HFF-Myc (cell line): ENCODE results near the gene NR3C1.

ENCODE experiments used
- DNase-seq: peaks from one replicate; pipeline ENCODE4 v3.0.0-alpha.2; 2011; ENCODE audit warnings: low read depth; ENCODE audit errors: extremely low read depth
- H3K4me3 ChIP-seq: replicated peaks from 2 replicates; pipeline ENCODE4 v1.5.1; 2011; ENCODE audit warnings: low read depth, mild to moderate bottlenecking, control low read depth, low read length
- TF ChIP-seq, protein P1 (sequence below): IDR thresholded peaks from 2 replicates; pipeline ENCODE4 v1.5.1; 2012; ENCODE audit warnings: mild to moderate bottlenecking, low read depth, low read length, control low read depth; ENCODE audit errors: missing control alignments

Gene NR3C1

DNA sequence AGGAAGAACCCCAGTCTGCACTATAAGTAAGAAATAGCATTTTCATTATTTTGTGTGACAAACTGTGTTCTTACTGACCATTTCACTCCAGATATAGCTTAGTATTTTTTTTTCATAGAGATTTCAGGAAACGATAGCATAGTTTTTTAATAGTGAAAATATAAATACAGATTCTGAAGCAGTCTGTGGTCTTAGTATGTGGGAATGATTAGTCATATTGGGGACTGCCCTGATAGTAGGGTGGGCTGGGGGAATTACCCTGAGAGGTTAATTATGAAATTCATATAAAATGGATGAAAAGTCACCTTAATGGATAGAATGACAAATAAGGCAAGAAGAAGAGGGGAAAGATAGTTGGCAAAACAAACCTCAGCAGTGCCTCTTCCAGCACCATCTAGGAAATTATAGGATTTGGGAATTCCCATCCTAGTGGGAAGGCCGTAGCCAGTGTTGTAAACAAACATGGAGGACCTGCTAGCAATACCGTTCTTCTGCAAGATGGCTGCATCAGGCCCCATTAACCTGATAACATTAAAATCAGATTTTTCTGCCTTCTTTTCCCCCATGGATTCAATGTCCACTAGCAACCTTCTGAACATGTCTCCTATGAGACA lies 23.7 kb upstream of the NR3C1 start:
- no peak overlapping the region for H3K4me3 ChIP-seq
- DNase-seq: no peak
- TF ChIP-seq, protein P1, sequence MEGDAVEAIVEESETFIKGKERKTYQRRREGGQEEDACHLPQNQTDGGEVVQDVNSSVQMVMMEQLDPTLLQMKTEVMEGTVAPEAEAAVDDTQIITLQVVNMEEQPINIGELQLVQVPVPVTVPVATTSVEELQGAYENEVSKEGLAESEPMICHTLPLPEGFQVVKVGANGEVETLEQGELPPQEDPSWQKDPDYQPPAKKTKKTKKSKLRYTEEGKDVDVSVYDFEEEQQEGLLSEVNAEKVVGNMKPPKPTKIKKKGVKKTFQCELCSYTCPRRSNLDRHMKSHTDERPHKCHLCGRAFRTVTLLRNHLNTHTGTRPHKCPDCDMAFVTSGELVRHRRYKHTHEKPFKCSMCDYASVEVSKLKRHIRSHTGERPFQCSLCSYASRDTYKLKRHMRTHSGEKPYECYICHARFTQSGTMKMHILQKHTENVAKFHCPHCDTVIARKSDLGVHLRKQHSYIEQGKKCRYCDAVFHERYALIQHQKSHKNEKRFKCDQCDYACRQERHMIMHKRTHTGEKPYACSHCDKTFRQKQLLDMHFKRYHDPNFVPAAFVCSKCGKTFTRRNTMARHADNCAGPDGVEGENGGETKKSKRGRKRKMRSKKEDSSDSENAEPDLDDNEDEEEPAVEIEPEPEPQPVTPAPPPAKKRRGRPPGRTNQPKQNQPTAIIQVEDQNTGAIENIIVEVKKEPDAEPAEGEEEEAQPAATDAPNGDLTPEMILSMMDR: no peak

- TF ChIP-seq, protein P1: no peak
- DNase-seq: no peak
- no peak overlapping the region for H3K4me3 ChIP-seq
These were observed 23.0 kb upstream of the NR3C1 start for GRCh38 chr5:143426437-143426991.

DNA sequence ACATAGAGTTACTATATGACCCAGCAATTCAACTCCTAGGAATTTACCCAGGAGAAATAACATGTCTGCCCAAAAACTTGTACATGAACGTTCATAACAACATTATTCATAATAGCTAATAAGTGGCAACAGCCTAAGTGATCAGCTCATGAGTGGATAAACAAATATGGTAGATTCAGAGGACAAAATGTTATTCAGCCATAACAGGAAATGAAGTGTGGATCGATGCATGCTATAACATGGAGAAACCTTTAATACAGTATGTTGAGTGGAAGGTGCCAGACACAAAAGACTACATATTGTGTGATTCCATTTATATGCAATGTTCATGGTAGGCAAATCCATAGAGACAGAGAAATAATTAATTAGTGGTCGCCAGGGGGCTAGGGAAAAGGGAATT lies 22.3 kb upstream of the NR3C1 start:
- no peak for DNase-seq
- TF ChIP-seq, protein P1: no peak
- H3K4me3 ChIP-seq: no peak overlapping the region

DNA sequence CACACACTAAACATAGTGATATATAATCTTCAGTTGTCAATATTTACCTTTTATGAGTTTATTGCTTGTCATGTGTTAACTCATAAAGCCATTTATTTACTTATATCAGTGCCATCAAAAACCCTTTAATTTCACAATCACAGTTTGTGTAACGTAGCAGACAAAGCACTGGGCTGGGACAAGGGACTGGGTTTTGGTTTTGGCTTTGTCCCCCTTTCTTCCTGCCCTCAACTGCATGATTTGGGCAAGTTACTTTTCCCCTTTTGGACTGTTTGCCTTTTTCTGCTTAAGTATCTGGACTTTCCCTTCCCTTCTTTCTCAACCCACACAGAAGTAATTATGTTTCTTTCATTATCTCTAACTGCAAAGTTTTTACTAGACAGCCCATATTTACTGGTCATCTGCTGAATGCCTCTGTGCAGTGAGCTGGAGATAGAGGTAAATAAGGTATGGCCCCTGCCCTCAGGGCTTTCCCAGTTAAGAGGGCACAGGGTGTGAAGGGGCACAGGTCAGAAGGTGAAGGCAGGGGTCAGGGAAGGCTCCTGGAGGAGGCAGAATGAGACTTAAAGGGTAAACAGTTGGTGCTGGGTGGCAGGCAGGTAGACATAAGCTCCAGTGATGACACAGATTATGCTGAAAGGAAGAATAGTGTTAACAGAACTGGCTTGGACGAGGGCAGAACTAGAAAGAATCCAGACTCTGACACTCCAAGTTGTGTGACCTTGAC lies 14.8 kb upstream of the NR3C1 start:
- H3K4me3 ChIP-seq: no peak overlapping the region
- TF ChIP-seq, protein P1: no peak
- no peak for DNase-seq

DNA sequence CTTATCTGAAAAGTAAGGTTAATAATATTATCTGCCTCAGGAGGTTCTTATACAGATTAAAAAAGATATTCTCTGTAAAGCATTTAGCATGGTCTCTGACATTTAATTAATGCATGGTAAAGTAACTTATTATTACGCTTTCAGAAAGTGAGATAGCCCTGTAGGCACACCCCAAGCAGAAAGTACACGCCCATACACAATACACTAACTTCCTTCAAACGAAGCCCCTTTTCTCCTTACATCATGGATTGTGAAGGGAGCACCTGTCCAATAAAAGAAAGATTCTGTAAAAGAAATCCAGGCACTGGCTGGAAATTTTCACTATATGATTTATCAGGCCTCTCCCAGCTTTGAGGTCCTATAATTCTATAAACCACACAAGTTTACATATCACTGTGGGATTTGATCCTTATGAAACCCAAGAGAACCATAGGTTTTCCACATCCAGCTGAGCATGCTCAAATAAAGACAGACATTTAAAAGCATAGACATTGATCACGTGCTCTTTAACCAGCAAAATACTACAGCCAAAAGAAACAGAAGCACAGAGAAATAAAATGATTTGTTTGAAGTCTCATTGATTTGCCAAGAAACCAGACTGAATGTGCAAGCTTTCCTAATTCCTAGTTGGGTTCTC lies 14.1 kb upstream of the NR3C1 start:
- TF ChIP-seq, protein P1: no peak
- H3K4me3 ChIP-seq: no peak overlapping the region
- no peak for DNase-seq

DNA sequence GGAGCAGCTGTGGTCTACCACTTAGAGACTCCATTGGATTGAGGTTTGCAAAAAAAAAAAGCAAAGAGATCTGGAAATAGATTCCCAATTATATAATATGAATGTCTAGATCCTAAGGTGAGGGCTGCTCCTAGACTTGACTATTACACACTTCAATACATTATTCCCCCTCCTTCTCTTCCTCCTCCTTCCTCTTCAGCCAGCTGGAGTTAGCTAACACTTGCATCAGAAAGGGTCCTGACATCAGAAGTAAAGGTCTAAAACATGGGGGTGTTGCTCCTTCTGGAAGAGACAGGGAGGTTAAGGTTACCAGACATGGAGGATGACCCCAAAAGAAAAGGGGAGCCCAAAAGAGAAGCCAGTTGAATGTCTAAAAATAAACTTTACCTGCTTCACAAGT lies 12.9 kb upstream of the NR3C1 start:
- TF ChIP-seq, protein P1: no peak
- DNase-seq: no peak
- H3K4me3 ChIP-seq: no peak overlapping the region
